GM18505 (cell line): ENCODE data around the gene USP32.

Source experiments
- ATAC-seq: cut with Tn5 transposase; IDR thresholded peaks from one replicate; pipeline ENCODE4 v1.9.1; 2021; ENCODE audit not compliant: unreplicated experiment
- POLR2A ChIP-seq: IDR thresholded peaks from 4 replicates; pipeline ENCODE4 v1.6.1; 2011; ENCODE audit warnings: borderline replicate concordance; ENCODE audit not compliant: insufficient read depth, insufficient read length; ENCODE audit errors: extremely low read depth

USP32 gene

GRCh38 chr17:60145006-60145935 lies 246.7 kb downstream of the USP32 start:
- TF ChIP-seq POLR2A: no peak
- no peak for ATAC-seq

- ATAC-seq: no peak
Observed at GRCh38 chr17:60142872-60143499, 248.9 kb downstream of the USP32 start.

GRCh38 chr17:60141111-60142018 lies 250.6 kb downstream of the USP32 start:
- ATAC-seq: no peak
- no peak for TF ChIP-seq POLR2A

More at GRCh38 chr17:60142872-60143499, 248.9 kb downstream of the USP32 start:
- no peak for TF ChIP-seq POLR2A

GRCh38 chr17:60139438-60140285 lies 252.3 kb downstream of the USP32 start:
- TF ChIP-seq POLR2A: no peak
- ATAC-seq: no peak

GRCh38 chr17:60138769-60139437 lies 253.0 kb downstream of the USP32 start:
- no peak for ATAC-seq
- no peak for TF ChIP-seq POLR2A

- ATAC-seq: no peak
- TF ChIP-seq POLR2A: no peak
Observed at GRCh38 chr17:60137731-60138130, 254.2 kb downstream of the USP32 start.

GRCh38 chr17:60135951-60136666 lies 255.8 kb downstream of the USP32 start:
- no peak for TF ChIP-seq POLR2A

GRCh38 chr17:60135151-60135950 lies 256.6 kb downstream of the USP32 start:
- ATAC-seq: peak; percentile 68
- peak; percentile 38 for TF ChIP-seq POLR2A

More at GRCh38 chr17:60135951-60136666, 255.8 kb downstream of the USP32 start:
- no peak for ATAC-seq

GRCh38 chr17:60134396-60135150 lies 257.4 kb downstream of the USP32 start:
- TF ChIP-seq POLR2A: no peak
- ATAC-seq: no peak

GRCh38 chr17:60130466-60130865 lies 261.5 kb downstream of the USP32 start:
- ATAC-seq: no peak
- no peak for TF ChIP-seq POLR2A
